Astrocyte (in vitro differentiated cells and primary cell): ENCODE measurements around the gene ABCC1. TPM values are rescaled to one million over a fixed set of nuclear protein-coding genes. Genes with fewer than 3 reads are reported as not detected.

Source experiments
- DNase-seq: peaks from one replicate; pipeline ENCODE4 v3.0.0-alpha.2; 2010; ENCODE audit warnings: low read depth
- FAIRE-seq: peaks from 2 replicates; lab custom pipeline; 2011; peaks lifted over from hg19 to GRCh38; lab: Jason Lieb, UNC
- H2AFZ ChIP-seq: 2 replicates; pipeline ENCODE4 v1.6.0; 2012; ENCODE audit warnings: low read depth, low read length, inconsistent platforms
- H3K27ac ChIP-seq: 2 replicates; pipeline ENCODE4 v1.5.1; 2011; ENCODE audit warnings: low read depth, low read length, inconsistent platforms
- H3K27me3 ChIP-seq: 2 replicates; pipeline ENCODE4 v1.6.0; 2011; ENCODE audit warnings: low read length, inconsistent platforms; ENCODE audit not compliant: insufficient read depth
- H3K36me3 ChIP-seq: 2 replicates; pipeline ENCODE4 v1.5.1; 2011; ENCODE audit warnings: low read length, inconsistent platforms; ENCODE audit not compliant: insufficient read depth
- H3K4me1 ChIP-seq: 2 replicates; pipeline ENCODE4 v1.5.1; 2011; ENCODE audit warnings: low read length, inconsistent platforms; ENCODE audit not compliant: insufficient read depth
- H3K4me2 ChIP-seq: 2 replicates; pipeline ENCODE4 v1.6.0; 2012; ENCODE audit warnings: low read length, inconsistent platforms
- H3K4me3 ChIP-seq: 2 replicates; pipeline ENCODE4 v1.5.1; 2011; ENCODE audit warnings: low read depth, mild to moderate bottlenecking, low read length, inconsistent platforms; ENCODE audit not compliant: insufficient read depth
- H3K79me2 ChIP-seq: 2 replicates; pipeline ENCODE4 v1.6.0; 2012; ENCODE audit warnings: mild to moderate bottlenecking, low read length, inconsistent platforms; ENCODE audit not compliant: insufficient read depth
- H3K9ac ChIP-seq: 2 replicates; pipeline ENCODE4 v1.6.0; 2012; ENCODE audit warnings: mild to moderate bottlenecking, low read length, inconsistent platforms
- H3K9me3 ChIP-seq: 2 replicates; pipeline ENCODE4 v1.5.1; 2012; ENCODE audit warnings: low read depth, mild to moderate bottlenecking, low read length, inconsistent platforms; ENCODE audit not compliant: insufficient read depth
- H4K20me1 ChIP-seq: 2 replicates; pipeline ENCODE4 v1.6.0; 2012; ENCODE audit warnings: low read length, inconsistent platforms; ENCODE audit not compliant: insufficient read depth
- H3K27ac Mint-ChIP-seq: one replicate; pipeline ENCODE4 v1.8.0; 2021; ENCODE audit warnings: mild to moderate bottlenecking, mixed read lengths; ENCODE audit not compliant: unreplicated experiment
- H3K27me3 Mint-ChIP-seq: one replicate; pipeline ENCODE4 v1.8.0; 2021; ENCODE audit warnings: low read depth, mixed read lengths; ENCODE audit not compliant: unreplicated experiment
- H3K36me3 Mint-ChIP-seq: one replicate; pipeline ENCODE4 v1.8.0; 2021; ENCODE audit warnings: low read depth, mixed read lengths; ENCODE audit not compliant: unreplicated experiment
- H3K4me1 Mint-ChIP-seq: one replicate; pipeline ENCODE4 v1.8.0; 2021; ENCODE audit warnings: low read depth, mixed read lengths; ENCODE audit not compliant: unreplicated experiment
- H3K4me3 Mint-ChIP-seq: one replicate; pipeline ENCODE4 v1.8.0; 2021; ENCODE audit warnings: mild to moderate bottlenecking, moderate library complexity, mixed read lengths; ENCODE audit not compliant: unreplicated experiment
- H3K9me3 Mint-ChIP-seq: one replicate; pipeline ENCODE4 v1.8.0; 2021; ENCODE audit warnings: mild to moderate bottlenecking, mixed read lengths; ENCODE audit not compliant: unreplicated experiment
- EZH2 ChIP-seq: IDR thresholded peaks from 2 replicates; pipeline ENCODE4 v1.6.1; 2012; ENCODE audit warnings: mild to moderate bottlenecking, low read length, inconsistent platforms; ENCODE audit not compliant: insufficient read depth
- total RNA-seq: library from RNA; stranded (reverse); gene quantifications from 2 replicates; pipeline ENCODE4 v1.2.1, GENCODE V29; 2021
- TF ChIP-seq, protein P1 (sequence below): IDR thresholded peaks from 2 replicates; pipeline ENCODE4 v1.5.1; 2011; ENCODE audit warnings: low read depth, mild to moderate bottlenecking, inconsistent platforms, low read length, moderate library complexity; ENCODE audit not compliant: insufficient read depth

The ABCC1 gene
- total RNA-seq, 1 donor from 2014 or later, result 42.1 TPM

DNA sequence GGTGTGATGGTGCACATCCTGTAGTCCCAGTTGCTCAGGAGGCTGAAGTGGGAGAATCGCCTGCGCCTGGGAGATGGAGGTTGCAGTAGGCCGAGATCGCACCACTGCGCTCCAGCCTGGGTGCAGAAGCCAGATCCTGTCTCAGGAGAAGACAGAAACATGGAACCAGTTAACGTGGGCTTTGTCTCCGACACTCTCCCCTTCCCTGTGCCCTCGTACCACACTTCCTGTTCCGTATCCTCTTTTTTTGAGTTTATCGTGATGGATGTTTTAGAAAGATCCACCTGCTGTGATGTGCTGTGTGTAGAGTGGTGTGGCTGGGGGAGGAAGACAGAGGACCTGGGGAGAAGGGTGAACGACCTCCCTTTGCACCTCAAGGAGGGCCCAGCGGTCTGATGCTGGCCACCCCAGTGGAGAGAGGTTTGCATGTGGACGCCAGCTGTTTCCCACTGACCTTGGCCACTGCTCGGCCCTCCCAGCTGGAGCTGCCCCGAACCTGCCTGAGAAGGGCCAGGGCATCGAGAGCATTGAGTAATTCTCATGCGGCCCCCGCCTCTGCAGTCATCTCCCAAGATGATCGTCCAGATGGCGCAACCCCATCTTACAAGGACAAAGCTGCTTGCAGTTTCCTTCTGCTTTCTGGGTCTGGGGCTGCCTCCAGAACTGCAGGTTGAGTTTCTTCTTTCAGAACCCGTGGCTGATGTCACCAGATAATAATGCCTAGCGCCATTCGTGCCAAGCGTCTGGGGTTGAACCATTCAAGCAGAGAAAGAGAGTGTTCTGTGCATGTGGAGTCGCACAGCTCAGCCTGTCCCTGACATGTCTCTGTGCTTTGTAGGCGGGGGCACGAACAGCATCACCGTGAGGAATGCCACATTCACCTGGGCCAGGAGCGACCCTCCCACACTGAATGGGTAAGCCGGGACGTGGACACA lies 126.3 kb downstream of the ABCC1 start:
- Mint-ChIP-seq H3K36me3 (peaks cover 21% of the 10 kb centered on the region), H3K4me3 (no peak overlapping the region), H3K27me3 (no peaks in the 10 kb centered on the region), H3K9me3 (no peaks in the 10 kb centered on the region), H3K27ac (peak overlapping the region; percentile 1), H3K4me1 (peaks cover 28% of the 10 kb centered on the region)
- Histone ChIP-seq H3K9ac (peak overlapping the region; percentile 40), H3K79me2 (no peaks in the 10 kb centered on the region), H3K27ac (peak overlapping the region; percentile 50), H2AFZ (no peak overlapping the region), H3K27me3 (no peaks in the 10 kb centered on the region), H3K4me2 (no peak overlapping the region), H3K4me1 (peaks cover 36% of the 10 kb centered on the region), H3K36me3 (peaks cover 17% of the 10 kb centered on the region), H3K9me3 (peaks cover 5% of the 10 kb centered on the region), H4K20me1 (peaks cover 8% of the 10 kb centered on the region), H3K4me3 (no peak overlapping the region)
- no peak for TF ChIP-seq EZH2
- TF ChIP-seq, protein P1, sequence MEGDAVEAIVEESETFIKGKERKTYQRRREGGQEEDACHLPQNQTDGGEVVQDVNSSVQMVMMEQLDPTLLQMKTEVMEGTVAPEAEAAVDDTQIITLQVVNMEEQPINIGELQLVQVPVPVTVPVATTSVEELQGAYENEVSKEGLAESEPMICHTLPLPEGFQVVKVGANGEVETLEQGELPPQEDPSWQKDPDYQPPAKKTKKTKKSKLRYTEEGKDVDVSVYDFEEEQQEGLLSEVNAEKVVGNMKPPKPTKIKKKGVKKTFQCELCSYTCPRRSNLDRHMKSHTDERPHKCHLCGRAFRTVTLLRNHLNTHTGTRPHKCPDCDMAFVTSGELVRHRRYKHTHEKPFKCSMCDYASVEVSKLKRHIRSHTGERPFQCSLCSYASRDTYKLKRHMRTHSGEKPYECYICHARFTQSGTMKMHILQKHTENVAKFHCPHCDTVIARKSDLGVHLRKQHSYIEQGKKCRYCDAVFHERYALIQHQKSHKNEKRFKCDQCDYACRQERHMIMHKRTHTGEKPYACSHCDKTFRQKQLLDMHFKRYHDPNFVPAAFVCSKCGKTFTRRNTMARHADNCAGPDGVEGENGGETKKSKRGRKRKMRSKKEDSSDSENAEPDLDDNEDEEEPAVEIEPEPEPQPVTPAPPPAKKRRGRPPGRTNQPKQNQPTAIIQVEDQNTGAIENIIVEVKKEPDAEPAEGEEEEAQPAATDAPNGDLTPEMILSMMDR, result no peak
- FAIRE-seq, result no peak
- no peak for DNase-seq

GRCh38 chr16:16076423-16076813 lies 127.0 kb downstream of the ABCC1 start:
- Histone ChIP-seq H3K79me2 (no peaks in the 10 kb centered on the region), H3K4me2 (no peak overlapping the region), H3K4me1 (peaks cover 35% of the 10 kb centered on the region), H3K9me3 (peaks cover 5% of the 10 kb centered on the region), H3K36me3 (peaks cover 17% of the 10 kb centered on the region), H3K9ac (no peak overlapping the region), H3K27me3 (no peaks in the 10 kb centered on the region), H4K20me1 (peaks cover 8% of the 10 kb centered on the region), H2AFZ (no peak overlapping the region), H3K27ac (no peak overlapping the region), H3K4me3 (no peak overlapping the region)
- H3K36me3 Mint-ChIP-seq, result peaks cover 23% of the 10 kb centered on the region
- TF ChIP-seq, protein P1, result no peak
- no peak for TF ChIP-seq EZH2
- DNase-seq, result no peak
- no peak for FAIRE-seq
- H3K4me3 Mint-ChIP-seq, result no peak overlapping the region
- H3K27ac Mint-ChIP-seq, result no peak overlapping the region
- H3K9me3 Mint-ChIP-seq, result no peaks in the 10 kb centered on the region
- H3K27me3 Mint-ChIP-seq, result no peaks in the 10 kb centered on the region
- H3K4me1 Mint-ChIP-seq, result peaks cover 27% of the 10 kb centered on the region
